Measurements from ENCODE around the gene STX1A. TPM values are rescaled to one million over a fixed set of nuclear protein-coding genes. Genes with fewer than 3 reads are reported as not detected.

STX1A gene
- total RNA-seq (ENCODE audit: low replicate concordance): 27.3 and 35.1 TPM in 2 replicates
- long read RNA-seq, partial matches to known transcripts: 0 of 3 reads
- long read RNA-seq, other reads (novel, unspliced or antisense): 3 of 3 reads

GRCh38 chr7:73718905-73719805 lies at the start of gene STX1A:
STX1A (minus strand) TSS chr7:73719669; CDS start chr7:73719631, 38 bp downstream.
- no peak for DNase-seq (ENCODE audit: extremely low spot score, unreplicated experiment)
- Mint-ChIP-seq H3K4me1 (ENCODE audit: unreplicated experiment) (peaks cover 18% of the 10 kb centered on the region), H3K36me3 (no peaks in the 10 kb centered on the region), H3K27me3 (peaks cover 5% of the 10 kb centered on the region), H3K4me3 (peak within 1 kb of the TSS; percentile 85), H3K9me3 (no peaks in the 10 kb centered on the region), H3K27ac (peak within 1 kb of the TSS; percentile 43)
- TF ChIP-seq CTCF (conservative IDR thresholded peaks at IDR 0.05): no peak

- Mint-ChIP-seq H3K27me3 (peaks cover 27% of the 10 kb centered on the region), H3K4me3 (peak overlapping the region; percentile 41), H3K36me3 (no peaks in the 10 kb centered on the region), H3K9me3 (no peaks in the 10 kb centered on the region), H3K27ac (no peak overlapping the region), H3K4me1 (ENCODE audit: unreplicated experiment) (peaks cover 4% of the 10 kb centered on the region)
- TF ChIP-seq CTCF (conservative IDR thresholded peaks at IDR 0.05): no peak
- DNase-seq (ENCODE audit: extremely low spot score, unreplicated experiment): no peak
Measured at GRCh38 chr7:73768641-73769480, 49.4 kb upstream of the STX1A start.

GRCh38 chr7:73766556-73767229 lies 47.2 kb upstream of the STX1A start:
- Mint-ChIP-seq H3K4me3 (no peak overlapping the region), H3K9me3 (no peaks in the 10 kb centered on the region), H3K27ac (no peak overlapping the region), H3K27me3 (peaks cover 23% of the 10 kb centered on the region), H3K4me1 (ENCODE audit: unreplicated experiment) (peaks cover 4% of the 10 kb centered on the region), H3K36me3 (no peaks in the 10 kb centered on the region)
- TF ChIP-seq CTCF (conservative IDR thresholded peaks at IDR 0.05): no peak
- no peak for DNase-seq (ENCODE audit: extremely low spot score, unreplicated experiment)

GRCh38 chr7:73762659-73762999 lies 43.2 kb upstream of the STX1A start:
- no peak for DNase-seq (ENCODE audit: extremely low spot score, unreplicated experiment)
- TF ChIP-seq CTCF (conservative IDR thresholded peaks at IDR 0.05): no peak
- no peaks in the 10 kb centered on the region for H3K4me1 Mint-ChIP-seq (ENCODE audit: unreplicated experiment)
- no peaks in the 10 kb centered on the region for H3K36me3 Mint-ChIP-seq
- H3K9me3 Mint-ChIP-seq: no peaks in the 10 kb centered on the region
- peaks cover 2% of the 10 kb centered on the region for H3K27me3 Mint-ChIP-seq
- H3K4me3 Mint-ChIP-seq: no peak overlapping the region
- H3K27ac Mint-ChIP-seq: no peak overlapping the region
